GM13977 (cell line): ENCODE data around the gene SHOX.

Experiments used
- DNase-seq: peaks from one replicate; pipeline ENCODE4 v3.0.0; 2012; ENCODE audit warnings: low spot score
- in situ Hi-C: fragments of 300-500 bp; cut with MboI; formaldehyde crosslinking; loops from one replicate; pipeline ENCODE4 v1.12.0; 2022; ENCODE audit warnings: low sequenced_read_pairs, low pct_unique_long_range_greater_than_20kb, mixed read lengths, inconsistent platforms; ENCODE audit not compliant: unreplicated experiment
- TF ChIP-seq, protein P1 (sequence below): IDR thresholded peaks from 2 replicates; pipeline ENCODE4 v1.5.1; 2012; ENCODE audit warnings: mild to moderate bottlenecking, control low read depth; ENCODE audit not compliant: insufficient read depth; ENCODE audit errors: extremely low read depth, missing control alignments

Gene SHOX

DNA sequence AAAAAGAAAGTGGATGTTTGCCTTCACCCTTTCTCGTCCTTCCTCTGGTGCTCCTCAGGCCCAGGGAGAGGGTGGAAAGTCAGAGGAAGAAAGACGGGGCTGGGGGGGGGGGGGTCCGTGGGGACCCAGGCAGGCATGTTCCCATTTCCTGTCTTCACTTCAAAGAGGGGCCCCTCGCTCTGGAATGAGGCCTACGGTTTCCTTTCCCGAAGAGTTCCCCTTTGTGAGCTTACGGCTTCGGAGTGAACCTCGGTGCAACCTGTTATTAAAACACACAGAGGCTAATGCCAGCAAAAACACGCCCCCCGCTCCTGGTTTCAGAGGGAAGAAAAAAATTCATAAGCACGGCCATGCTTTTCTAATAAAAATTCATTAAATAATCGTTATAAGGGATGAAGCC lies 40.1 kb downstream of the SHOX start:
- no peak for DNase-seq
- in situ Hi-C loops: no loop called here

DNA sequence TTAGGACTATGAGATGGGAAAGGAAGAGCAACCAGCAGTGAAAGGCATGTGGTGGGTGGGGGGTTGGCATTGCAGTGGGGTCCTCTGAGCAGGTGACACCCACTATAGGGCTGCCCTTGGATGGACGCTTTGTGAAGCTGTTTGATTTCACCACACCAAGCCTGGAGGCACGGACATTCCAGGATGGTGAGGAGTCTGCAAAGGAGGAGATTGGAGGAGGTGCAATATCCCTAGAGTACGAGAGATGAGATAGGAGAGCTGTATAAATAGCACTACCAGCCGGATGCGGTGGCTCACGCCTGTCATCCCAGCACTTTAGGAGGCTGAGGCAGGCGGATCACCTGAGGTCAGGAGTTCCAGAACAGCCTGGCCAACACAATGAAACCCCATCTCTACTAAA lies 42.3 kb downstream of the SHOX start:
- TF ChIP-seq, protein P1, sequence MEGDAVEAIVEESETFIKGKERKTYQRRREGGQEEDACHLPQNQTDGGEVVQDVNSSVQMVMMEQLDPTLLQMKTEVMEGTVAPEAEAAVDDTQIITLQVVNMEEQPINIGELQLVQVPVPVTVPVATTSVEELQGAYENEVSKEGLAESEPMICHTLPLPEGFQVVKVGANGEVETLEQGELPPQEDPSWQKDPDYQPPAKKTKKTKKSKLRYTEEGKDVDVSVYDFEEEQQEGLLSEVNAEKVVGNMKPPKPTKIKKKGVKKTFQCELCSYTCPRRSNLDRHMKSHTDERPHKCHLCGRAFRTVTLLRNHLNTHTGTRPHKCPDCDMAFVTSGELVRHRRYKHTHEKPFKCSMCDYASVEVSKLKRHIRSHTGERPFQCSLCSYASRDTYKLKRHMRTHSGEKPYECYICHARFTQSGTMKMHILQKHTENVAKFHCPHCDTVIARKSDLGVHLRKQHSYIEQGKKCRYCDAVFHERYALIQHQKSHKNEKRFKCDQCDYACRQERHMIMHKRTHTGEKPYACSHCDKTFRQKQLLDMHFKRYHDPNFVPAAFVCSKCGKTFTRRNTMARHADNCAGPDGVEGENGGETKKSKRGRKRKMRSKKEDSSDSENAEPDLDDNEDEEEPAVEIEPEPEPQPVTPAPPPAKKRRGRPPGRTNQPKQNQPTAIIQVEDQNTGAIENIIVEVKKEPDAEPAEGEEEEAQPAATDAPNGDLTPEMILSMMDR: no peak
- DNase-seq: no peak
- in situ Hi-C loops: no loop called here

More for the DNA sequence above, 40.1 kb downstream of the SHOX start:
- TF ChIP-seq, protein P1: no peak

DNA sequence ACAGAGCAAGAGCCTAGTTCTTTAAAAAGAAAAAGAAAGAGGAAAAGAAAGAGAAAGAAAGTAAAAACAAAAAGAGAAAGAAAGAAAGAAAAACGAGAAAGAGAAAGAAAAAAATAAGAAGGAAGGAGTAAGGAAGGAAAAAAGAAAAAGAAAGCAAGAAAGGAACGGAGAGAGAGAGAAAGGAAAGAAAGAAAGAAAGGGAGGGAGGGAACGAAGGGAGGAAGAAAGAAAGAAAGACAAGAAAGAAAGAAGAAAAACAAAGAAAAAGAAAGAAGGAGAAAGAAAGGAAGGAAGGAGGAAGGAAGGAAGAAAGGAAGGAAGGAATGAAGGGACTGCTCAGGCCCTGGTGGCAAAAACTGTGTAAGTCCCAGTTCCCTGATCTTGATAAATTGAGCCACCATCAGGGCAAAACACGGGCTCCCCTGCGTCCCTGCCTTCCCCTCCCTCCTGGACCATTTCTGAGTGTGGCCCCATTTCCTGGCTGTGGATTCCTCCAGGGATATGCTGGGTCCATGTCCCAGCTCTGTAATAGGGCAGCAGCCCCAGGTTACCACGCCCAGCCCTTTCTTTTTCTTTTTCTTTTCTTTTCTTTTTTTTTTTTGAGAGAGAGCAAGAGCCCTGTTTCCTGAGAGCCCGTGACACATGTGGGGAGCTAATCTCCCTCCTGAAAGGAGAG lies 44.8 kb downstream of the SHOX start:
- TF ChIP-seq, protein P1: no peak
- no peak for DNase-seq

DNA sequence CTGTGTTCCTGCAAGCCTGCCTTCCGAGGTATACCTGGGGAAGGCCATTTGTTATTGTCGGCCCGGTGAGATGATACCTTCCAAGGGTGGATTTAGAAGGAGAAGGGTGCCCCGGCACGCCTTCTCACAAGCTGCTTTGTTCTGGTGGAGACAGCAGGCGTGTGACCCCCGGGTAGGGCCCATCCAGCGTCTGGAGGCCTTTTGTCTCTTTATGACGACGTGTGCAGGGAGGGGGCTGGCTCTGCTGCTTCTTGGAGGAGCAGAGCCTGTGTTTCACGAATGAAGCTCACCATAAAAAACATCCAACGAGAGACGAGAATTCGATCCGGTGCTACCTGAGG lies 45.3 kb downstream of the SHOX start:
- TF ChIP-seq, protein P1: no peak
- no peak for DNase-seq
- in situ Hi-C loops: no loop called here

More for the DNA sequence above, 44.8 kb downstream of the SHOX start:
- in situ Hi-C loops: no loop called here

DNA sequence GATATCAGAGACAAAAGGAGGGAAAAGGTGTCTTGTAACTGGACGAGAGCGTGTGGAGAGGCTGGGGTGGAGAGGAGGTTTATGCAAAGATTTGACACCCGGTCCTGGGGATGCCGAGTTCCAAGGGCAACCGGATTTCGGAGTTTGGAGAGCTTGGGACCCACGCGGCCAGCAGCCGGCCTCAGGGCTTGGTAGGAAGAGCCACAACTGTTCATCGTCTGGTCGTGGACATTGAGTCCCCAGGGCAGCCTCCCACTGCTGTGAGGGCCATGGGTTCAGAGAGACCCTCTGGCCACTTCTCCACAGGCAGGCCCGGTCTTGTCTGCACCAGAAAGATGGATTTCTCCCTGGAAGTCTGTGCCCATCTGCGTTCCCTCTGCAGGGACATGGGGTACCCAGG lies 46.8 kb downstream of the SHOX start:
- TF ChIP-seq, protein P1: no peak
- in situ Hi-C loops: no loop called here
- DNase-seq: no peak

DNA sequence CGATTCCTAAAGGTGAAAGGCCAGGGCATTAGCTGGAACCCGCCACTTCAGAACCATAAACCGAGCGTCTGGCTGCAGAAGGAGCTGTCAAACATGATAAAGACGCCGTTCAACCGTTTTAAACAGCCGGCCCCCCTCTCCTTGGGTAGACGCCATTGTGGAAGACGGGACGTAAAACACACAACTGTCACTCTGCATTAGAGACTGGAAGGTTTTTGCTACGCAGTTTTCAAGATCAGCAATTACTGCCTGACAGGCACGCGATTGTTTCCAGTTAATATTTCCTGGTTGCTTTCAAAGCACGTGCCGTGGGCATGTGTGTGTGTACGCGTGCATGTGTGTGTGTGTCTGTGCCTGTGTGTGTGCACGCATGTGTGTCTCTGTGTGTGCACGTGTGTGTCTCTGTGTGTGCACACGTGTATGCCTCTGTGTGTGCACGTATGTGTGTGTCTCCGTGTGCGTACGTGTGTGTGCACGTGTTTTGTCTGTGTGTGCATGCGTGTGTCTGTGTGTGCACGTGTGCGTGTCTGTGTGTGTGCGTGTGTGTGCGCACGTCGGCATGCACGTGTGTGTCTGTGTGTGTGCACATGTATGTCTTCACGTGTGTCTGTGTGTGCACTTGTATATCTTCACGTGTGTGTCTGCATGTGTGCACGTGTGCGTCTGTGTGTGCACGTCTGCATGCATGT lies 48.8 kb downstream of the SHOX start:
- in situ Hi-C loops: no loop called here
- TF ChIP-seq, protein P1: no peak
- no peak for DNase-seq
